Measurements from ENCODE around the gene APBB1IP.
"Not testable (repeated sequence)": the region's sequence is repeated elsewhere in the genome, so short reads cannot be mapped to it uniquely, and the experiment has no call there.

APBB1IP gene

DNA sequence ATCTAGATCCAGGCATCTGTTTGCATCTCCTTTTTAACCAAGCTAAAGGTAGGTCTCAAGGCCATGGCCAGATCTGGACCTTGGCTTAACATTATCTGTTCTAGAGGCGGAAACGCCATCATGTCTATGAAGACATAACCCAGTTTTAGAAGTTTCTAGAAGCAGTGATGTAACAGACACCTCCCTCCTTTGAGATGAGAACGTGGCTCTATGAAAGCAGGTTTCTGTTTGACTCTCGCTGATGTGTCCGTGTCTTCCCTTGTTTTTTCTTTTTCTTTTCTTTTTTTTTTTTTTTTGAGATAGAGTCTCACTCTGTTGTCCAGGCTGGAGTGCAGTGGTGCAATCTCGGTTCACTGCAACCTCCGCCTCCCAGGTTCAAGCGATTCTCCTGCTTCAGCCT lies 36.7 kb downstream of the APBB1IP start:
- not testable (repeated sequence) for DNase-seq (ENCODE audit: low read depth in 1 of 2, low spot score in 1 of 2)

GRCh38 chr10:26475386-26475785 lies 37.2 kb downstream of the APBB1IP start:
- DNase-seq (ENCODE audit: low read depth in 1 of 2, low spot score in 1 of 2) = no peak

DNA sequence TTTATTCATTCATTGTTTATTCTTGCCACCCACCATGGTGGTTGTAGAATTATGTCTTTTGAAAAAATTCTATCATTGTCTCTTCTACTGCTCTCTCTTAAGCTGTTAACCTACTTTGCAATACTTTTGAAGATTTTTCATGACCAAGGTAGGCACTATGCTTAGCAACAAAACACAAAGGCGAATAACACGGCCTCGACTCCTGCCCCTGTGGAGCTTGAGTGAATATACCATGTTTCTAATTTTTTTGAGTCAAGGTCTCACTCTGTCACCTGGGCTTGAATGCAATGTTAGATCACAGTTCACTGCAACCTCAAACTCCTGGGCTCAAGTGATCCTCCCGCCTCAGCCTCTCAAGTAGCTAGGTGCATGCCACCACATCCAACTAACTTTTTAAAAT lies 39.4 kb downstream of the APBB1IP start:
- DNase-seq (ENCODE audit: low read depth in 1 of 2, low spot score in 1 of 2) = no peak

GRCh38 chr10:26478061-26478460 lies 39.9 kb downstream of the APBB1IP start:
- no peak for DNase-seq (ENCODE audit: low read depth in 1 of 2, low spot score in 1 of 2)

DNA sequence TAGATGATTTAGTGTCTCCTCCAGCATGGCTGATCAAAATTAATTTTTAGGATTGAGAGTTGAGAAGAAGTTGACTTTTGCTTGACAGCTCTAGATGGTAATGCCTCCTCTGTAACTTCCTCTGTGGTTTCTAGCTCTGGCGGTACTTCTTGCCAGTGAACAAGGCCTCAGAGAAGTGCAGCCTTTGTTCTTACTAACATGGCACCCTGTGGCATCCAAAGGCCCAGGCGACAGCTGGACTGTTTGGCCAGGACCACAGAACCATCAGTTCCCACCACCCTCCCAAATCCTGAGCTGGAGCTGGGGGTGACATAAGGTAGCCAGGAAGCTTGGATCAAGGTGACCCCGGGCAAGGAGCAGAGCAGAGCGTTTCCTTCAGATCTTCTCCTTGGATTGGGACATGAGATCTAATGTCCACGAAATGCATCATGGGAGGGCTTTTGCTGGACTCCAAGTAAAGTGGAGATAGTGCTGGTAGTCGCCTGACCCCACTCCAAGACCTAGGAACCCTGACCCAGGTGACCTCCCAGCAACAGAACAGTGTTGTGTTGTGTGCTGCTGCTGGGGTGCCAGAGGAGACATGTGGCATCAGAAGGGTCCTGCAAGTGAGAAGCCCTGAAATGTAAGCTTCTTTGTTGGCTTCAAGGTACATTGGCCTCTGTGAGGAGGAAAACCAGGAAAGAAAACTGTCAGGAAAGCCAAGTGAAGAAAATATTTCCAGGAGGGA lies 41.8 kb downstream of the APBB1IP start:
- DNase-seq (ENCODE audit: low read depth in 1 of 2, low spot score in 1 of 2) = no peak

DNA sequence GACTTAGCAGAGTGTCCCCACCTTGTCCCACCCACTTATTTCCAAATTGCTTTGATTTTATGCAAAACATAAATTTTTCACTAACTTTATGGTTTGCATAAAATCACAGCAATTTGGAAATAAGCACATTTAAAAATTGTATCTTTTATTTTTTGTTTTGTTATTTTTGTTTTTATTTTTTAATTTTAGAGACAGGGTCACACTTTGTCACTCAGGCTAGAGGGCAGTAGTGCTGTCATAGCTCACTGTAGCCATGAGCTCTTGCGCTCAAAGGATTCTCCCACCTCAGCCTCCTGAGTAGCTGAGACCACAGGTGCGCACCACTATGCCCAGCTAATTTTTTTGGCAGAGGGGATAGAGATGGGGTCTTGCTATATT lies 43.2 kb downstream of the APBB1IP start:
- no peak for DNase-seq (ENCODE audit: low read depth in 1 of 2, low spot score in 1 of 2)

- no peak for DNase-seq (ENCODE audit: low read depth in 1 of 2, low spot score in 1 of 2)
Observed at GRCh38 chr10:26481914-26482550, 43.9 kb downstream of the APBB1IP start.

DNA sequence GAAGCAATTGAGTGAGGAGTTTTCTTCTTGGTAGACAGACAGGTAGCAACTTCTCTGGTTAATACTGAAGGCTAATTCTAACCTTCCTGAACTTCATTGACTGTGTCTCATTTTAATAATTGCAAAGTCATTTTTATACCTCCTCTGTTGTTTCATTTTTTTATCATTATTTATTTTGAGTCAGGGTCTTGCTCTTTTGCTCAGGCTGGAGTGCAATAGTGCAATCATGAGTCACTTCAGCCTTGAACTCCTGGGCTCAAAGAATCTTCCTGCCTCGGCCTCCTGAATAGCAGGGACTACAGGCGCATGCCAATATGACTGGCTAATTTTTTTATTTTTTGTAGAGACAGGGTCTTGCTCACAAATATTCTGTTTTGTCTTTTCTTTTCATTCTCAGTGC lies 45.4 kb downstream of the APBB1IP start:
- no peak for DNase-seq (ENCODE audit: low read depth in 1 of 2, low spot score in 1 of 2)

DNA sequence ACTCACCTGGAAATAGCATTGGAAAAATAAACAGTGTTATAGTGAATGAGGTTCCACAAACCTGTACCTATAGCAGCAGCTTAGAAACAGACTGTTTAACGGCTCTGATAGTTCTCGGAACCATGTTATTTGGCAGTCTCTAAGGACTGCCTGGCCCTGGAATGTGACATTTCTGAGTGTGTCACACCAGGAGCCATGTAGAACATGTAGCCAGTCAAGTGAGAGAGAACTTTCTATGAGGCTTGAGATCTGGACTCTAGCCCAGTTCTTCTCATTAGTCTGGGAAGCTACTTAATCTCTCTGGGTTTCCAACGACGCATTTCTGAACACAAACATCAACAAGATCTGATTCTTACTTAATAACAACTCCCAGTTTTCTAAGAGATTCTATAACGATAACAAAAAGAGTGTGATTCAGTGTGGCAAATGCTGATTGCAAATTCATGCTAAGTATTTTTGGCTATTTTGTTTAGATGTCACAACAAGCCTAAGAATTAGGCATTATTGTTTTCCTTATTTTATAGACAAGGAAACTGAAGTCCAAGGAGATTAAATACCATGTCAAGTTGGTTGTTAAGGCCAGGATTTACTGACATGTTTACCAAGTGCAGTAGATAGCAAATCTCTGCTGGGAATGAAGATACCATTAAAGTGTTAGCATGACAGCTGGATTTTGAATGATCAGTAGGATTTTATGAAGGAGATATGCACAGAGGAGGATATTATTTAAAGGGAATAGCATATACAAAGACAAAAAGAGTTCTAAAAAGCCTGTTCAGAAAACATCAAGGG lies 47.2 kb downstream of the APBB1IP start:
- DNase-seq (ENCODE audit: low read depth in 1 of 2, low spot score in 1 of 2) = no peak

GRCh38 chr10:26486304-26486703 lies 48.2 kb downstream of the APBB1IP start:
- no peak for DNase-seq (ENCODE audit: low read depth in 1 of 2, low spot score in 1 of 2)

GRCh38 chr10:26486990-26487850 lies 49.1 kb downstream of the APBB1IP start:
- peak; percentile 28 to 85 for DNase-seq (ENCODE audit: low read depth in 1 of 2, low spot score in 1 of 2)

DNA sequence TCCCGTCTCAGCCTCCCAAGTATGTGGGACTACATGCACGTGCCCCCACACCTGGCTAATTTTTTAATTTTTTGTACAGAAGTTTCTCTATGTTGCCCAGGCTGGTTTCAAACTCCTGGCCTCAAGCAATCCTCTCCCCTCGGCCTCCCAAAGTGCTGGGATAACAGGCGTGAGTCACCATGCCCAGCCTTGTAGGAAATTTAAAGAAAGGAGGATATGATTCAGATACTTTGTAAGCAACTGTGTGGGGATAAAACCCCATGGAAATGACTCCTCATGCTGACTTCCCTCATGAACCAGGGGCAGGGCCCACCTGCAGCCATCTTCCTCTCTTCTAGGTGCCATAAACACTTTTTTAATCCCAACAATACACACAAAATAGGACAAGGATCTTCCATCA lies 50.2 kb downstream of the APBB1IP start:
- DNase-seq (ENCODE audit: low read depth in 1 of 2, low spot score in 1 of 2) = no peak

- DNase-seq (ENCODE audit: low read depth in 1 of 2, low spot score in 1 of 2) = no peak
Observed at GRCh38 chr10:26489081-26489480, 50.9 kb downstream of the APBB1IP start.

DNA sequence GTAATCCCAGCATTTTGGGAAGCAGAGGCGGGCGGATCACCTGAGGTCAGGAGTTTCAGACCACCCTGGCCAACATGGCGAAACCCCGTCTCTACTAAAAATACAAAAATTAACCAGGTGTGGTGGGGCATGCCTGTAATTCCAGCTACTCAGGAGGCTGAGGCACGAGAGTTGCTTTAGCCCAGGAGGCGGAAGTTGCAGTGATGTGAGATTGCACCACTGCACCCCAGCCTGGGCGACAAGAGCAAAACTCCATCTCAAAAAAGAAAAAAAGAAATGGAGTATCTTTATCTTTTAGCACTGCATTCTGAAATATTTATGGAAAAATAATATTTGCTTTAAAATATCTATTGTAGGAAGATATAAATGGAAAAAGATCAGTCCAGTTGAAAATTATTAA lies 52.2 kb downstream of the APBB1IP start:
- DNase-seq (ENCODE audit: low read depth in 1 of 2, low spot score in 1 of 2) = not testable (repeated sequence)

DNA sequence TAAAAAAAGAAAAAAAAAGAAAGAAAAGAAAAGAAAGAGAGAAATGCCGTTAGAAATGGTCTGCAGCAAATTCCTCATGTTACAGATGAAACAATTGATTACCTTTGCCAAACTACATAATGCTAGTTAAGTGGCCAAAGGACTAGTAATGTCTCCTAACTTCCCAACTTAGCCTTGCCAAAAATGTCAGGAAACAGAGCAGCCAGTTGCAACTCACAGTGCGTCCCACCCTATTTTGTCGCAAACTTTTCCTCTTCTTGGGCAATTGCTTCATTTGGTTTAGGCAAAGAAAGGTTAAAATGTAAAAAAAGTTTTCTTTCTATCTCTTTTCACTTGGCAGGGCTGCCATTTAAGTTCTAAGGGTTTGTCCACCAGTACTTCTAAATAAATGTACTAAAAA lies 53.1 kb downstream of the APBB1IP start:
- no peak for DNase-seq (ENCODE audit: low read depth in 1 of 2, low spot score in 1 of 2)

- no peak for DNase-seq (ENCODE audit: low read depth in 1 of 2, low spot score in 1 of 2)
Observed at GRCh38 chr10:26491934-26492333, 53.8 kb downstream of the APBB1IP start.

DNA sequence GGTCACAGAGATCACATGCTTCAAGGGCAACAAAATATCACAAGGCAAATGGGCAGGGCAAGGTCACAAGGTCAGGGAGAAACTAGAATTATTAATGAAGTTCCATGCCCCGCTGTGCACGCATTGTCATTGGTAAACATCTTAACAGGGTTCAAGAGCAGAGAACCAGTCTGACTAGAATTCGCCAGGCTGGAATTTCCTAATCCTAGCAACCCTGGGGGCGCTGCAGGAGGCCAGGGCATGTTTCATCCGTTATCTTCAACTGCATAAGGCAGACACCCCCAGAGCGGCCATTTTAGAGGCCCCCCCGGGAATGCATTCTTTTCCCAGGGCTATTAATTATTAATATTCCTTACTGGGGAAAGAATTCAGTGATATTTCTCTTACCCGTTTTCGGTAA lies 54.6 kb downstream of the APBB1IP start:
- not testable (repeated sequence) for DNase-seq (ENCODE audit: low read depth in 1 of 2, low spot score in 1 of 2)

DNA sequence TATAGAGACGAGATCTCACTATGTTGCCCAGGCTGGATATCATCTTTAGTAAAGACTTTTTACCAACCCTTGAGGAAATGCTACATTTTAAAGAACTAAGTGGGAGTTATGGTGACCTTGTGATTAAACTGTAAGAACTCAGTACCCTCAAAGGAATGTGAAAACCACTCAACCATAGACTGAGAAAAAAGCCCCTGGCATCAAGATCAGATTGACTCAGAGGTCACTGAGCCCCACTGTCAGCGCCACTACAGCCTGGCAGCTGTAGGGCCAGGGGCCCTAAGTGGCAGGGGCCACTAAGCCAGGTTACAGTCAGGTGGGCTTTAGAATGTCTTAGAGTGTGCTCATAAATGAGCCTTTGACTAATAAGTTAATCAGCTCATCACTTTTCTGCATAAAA lies 55.9 kb downstream of the APBB1IP start:
- DNase-seq (ENCODE audit: low read depth in 1 of 2, low spot score in 1 of 2) = no peak

DNA sequence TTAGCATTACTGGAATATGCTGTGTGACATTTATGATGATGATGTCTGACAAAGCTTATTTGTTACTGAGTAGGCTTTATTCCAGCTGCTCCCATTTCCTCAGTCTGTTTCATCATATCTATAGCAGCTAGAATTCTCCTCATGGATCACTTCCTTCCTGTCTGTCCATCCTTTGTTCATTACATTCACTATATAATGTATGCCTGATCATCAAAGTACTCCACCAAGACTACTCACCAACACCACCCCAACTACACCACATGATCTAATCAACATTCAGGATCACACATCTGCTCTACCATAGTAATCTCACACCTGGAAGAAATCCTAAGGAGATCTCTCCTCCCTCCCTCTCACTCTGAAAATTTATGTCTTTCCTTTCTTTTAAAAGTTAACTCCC lies 61.3 kb downstream of the APBB1IP start:
- no peak for DNase-seq (ENCODE audit: low read depth in 1 of 2, low spot score in 1 of 2)

DNA sequence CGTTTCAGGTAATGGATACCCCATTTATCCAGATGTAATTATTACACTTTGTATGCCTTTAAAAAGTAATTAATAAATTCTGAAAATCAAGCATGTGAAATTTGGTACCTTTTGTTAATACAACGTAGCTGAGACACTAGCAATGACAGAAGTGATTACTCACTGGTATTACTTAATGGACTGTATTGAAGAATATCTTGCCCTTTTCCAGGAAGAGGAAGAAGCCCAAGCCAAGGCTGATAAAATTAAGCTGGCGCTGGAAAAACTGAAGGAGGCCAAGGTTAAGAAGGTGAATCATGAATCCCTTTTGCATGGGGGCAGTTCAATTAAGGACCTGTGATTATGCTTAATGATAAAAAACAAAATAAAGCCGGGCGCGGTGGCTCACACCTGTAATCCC lies 64.8 kb downstream of the APBB1IP start:
- no peak for DNase-seq (ENCODE audit: low read depth in 1 of 2, low spot score in 1 of 2)

DNA sequence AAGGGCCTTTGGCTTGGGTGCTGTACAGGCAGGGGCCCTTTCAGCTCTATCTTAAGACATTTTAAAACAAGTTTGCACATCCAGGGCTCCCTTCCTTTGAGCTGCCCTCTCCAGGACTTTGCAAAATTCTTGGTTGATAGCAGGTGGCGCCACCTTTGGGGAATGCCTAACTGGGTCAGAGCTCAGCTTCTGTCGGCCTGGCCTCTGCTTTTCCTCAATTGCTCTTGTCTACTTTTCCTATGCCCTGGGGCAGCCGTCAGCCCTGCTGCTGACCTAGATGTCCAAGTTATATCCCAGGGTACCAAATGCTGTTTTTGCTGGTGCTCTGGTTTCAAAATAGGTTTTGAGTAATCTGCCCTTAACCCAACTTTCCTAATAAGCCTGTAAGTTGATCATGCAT lies 65.8 kb downstream of the APBB1IP start:
- no peak for DNase-seq (ENCODE audit: low read depth in 1 of 2, low spot score in 1 of 2)

All from activated CD4-positive, alpha-beta T cell treated with anti-CD3 and anti-CD28 coated beads, Interleukin-2, amount 50 U/mL, for 24 hours (primary cell).